HG02610 (cell line): ENCODE data around the gene XRN2.
"Not testable (repeated sequence)": the region's sequence is repeated elsewhere in the genome, so short reads cannot be mapped to it uniquely, and the experiment has no call there.

Experiments
- ATAC-seq: cut with Tn5 transposase; IDR thresholded peaks from one replicate; pipeline ENCODE4 v1.9.1; 2021; ENCODE audit warnings: mild to moderate bottlenecking, moderate library complexity; ENCODE audit not compliant: unreplicated experiment

The XRN2 gene

DNA sequence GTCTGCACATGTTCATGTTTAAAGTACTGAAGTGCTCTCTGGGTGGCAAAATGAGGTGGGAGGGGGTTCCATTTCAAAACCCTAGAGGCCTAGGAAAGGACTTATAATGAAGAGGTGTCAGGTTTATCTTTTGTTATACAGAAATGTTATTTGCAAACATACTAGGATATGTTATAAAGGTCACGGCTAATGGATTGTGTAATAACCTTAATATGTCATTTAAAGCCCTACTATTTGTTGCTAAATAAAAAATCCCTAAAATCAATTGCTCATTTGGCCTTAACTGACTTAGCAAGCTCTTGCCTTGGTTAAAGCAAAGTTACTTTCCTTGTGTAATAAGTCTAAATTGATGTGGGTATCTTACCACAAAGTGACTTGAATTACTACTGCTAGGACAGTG, 85.4 kb downstream of the XRN2 start:
- ATAC-seq: no peak

DNA sequence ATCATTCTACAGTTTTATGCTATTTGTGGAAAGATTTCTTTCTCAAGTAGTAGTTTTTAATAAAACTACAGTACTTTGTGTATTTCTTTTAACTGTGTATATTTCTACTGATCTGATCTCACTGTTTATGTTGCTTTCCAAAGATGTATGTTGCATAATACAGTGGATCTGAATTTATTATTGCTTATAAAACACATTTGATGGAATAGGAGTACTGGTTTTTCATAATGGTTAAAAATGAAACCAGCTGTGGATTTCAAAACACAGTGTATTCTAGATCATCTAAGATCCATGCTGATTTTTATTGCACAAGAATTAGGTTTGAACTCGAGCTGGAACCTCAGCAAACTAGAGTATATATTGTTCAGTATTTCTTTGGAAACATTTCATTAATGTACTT, 86.2 kb downstream of the XRN2 start:
- no peak for ATAC-seq

DNA sequence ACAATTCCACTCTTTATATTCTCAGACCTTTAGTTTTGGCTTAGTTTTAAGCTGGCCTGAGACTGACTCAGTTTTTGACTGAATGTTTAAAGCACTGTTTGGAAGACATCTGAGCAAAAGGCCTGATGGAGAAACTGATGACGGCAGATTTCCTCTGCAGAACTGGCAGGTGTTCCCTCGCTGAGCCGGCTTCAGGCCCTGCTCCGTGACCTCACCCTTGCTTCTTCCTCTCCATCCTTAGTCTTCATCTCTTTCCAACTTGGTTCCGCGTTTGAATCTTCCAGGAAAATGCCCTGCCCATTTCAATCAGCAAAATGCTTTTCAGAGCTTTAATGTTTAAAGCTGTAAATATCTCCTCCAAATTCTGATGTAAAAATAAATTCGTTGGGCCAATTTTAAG, 87.6 kb downstream of the XRN2 start:
- no peak for ATAC-seq

DNA sequence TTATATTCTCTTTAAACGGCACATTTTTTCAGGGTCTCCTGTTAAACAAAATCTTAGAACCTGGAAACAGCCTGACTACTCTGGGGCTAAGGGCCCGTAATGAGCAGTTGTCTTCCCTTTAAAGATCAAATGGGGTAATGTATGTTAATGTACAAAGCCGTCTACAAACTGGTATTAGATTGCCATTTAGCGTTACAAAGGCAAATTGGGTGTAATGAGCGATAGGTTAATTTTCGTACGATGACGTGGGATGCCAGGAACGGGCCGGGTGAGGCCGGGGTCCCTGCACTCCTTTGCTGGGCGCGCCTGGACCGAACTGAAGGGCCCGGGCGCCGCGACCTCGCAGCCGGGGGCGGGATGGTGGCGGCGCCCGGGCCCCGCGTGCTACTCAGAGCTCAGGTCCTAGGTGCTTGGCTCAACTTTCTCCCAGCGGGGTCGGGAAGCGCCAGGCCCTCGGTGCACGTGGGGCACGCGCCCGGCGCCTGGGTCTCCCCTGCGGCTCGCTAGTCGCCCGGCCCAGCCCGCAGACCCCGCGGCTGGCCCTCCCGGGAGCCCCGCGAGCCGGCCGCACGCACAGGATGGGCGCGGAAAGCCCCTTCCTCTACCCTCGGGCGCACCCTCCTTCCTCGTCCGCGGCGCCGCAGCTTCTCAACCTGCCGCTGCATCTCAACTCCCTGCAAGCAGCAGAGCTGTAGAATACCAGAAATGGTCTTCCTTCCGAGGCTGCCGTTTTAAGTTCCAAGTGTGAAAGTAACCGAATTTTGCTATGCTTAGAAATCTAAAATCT, 88.2 kb downstream of the XRN2 start:
- no peak for ATAC-seq

DNA sequence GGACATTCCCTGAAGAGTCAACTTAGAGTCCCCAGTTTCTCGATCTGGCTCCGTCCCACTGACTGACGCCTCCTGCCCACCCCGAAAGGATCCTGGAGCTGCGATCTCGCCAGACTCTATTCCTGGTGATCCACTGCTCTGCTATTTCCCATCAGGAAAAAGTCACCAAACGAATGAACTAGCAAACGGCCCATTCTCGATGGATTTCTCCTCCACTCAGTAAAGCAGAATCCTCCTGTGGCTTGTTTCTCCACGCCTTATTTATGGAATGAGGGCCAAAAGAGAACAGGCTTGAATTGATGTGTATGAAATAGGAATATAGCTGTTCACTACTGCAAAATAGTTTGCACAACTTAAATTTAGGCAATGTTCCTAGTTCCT, 88.8 kb downstream of the XRN2 start:
- no peak for ATAC-seq

DNA sequence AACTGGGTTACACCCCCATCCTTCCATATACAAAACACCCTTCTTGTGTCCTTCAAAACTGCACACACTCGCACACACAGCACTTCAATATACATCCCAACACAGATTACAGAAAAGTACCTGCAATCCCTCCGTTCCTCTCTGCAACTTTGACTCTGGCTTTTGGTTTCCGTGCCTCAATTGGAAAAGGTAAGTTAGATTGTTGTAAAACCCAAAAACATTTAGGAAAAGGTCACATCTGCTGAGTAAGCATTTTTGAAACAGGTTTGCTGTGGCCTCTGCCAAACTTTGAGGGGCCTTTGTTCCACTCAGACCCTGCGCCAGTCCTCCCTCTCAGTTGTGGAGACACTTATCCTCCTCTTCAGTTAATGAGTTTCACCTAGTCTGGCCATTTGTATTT, 90.0 kb downstream of the XRN2 start:
- no peak for ATAC-seq

DNA sequence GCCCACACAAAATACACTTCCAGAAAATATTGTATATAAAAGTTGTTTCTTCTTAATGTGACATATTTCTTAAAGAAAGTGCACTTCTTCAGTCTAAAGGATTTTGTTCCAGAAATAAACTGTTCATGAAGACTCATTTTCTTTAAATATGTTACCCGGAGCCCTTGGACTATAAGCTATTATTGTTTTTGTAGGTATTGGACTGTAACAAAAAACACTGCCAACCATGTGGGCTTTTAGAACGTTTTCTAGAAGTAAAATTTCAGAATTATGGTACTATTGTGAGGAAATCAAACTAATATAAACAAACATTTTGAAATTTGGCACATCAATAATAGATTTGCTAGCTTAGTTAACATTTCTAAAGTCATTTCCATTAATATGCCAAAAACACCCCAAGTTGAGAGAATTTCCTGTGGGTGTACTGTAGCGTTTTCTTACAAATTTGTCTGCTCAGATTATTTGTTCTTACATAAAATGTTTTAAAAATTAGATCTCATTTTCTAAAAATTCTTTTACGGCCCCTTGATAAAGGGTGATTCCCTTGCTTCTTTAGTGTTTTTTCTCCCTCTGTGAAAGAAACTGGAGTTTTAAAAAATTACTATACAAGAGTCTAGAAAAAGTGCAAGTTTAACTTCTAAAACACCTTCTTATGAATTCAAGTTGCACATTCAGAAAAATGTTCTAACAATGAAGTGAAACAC, 90.8 kb downstream of the XRN2 start:
- no peak for ATAC-seq

DNA sequence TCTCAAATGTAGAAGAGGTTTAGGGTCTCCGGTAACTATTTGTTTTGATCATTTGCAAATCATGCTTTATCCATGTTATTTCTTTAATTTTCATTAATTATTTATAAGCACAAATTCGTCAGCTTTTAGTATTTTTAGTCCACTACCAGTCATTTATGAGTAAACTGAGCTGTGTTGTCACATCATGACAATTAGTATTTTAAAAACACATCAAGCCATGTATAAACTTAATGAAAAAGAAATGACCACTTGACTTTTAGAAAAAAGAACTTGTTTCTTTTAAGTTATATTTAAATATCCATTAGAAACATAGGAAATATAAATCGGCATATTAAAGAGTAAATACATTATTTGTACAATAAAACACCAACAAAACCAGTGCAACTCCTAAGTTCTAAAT, 91.4 kb downstream of the XRN2 start:
- no peak for ATAC-seq

DNA sequence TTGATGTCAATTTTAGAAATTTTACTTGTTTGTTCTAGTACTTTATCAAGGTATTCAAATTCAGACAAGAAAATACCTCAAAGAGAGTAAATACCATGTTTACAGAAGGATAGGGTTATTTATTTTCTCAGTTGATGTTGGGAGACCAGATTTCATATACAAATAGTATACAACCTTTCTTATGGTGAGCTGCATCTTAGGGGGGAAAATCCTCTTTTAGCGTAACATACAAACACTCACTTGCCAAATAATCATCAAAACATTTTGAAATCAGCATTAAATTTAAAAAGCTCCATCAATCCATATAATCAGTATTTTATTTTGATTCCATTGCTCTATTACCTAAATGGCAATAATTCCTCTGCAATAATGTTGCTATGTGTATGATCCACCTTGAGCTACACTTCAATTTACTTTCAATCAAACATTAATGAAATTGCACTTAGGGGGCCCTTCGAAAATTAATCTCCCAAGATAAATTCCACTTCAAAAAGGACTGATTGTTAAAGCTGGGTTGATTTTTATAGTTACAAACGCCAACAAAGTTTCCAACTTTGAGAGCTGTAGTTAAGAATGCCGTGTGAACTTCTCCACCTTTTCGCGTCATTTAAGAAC, 92.0 kb downstream of the XRN2 start:
- no peak for ATAC-seq

DNA sequence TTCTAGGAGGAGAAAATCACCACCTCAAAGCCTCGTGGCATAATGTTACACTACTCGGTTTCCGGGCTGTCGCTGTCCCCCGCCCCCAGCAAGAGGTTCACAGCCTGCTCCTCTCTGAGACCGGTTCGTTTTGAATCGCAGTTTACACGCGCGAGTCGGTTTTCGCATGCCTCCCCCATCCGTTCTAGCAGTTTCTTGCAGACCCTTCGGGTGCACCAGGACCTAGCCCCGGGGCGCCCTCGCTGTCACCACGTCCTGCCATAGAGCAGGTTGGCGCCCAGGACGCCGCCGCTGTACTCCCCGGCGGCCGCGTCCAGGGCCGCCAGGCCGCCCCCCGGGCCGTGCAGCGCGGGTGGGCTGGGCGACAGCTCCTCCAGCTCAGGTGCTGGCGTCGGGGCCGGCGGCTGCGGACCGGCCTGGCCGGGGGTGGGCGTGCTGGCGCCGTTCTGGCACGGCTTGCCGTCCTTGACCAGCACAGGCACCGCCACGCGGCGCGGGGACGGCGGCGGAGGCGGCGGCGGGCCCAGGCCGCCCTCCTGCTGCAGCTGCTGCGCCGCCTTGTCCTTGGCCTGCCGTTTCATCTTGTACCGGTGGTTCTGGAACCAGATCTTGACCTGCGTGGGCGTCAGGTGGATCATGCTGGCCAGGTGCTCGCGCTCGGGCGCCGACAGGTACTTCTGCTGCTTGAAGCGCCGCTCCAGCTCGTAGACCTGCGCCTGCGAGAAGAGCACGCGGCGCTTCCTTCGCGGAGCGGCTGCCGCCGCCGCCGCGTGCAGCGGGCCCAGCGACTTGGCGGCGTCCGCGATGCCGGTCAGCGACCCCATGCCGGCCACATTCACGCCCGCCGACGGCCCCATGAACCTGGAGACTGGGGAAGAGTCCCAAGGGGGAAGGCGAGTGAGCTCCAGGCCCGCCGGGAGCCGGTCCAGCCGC, 92.8 kb downstream of the XRN2 start:
- ATAC-seq: no peak

DNA sequence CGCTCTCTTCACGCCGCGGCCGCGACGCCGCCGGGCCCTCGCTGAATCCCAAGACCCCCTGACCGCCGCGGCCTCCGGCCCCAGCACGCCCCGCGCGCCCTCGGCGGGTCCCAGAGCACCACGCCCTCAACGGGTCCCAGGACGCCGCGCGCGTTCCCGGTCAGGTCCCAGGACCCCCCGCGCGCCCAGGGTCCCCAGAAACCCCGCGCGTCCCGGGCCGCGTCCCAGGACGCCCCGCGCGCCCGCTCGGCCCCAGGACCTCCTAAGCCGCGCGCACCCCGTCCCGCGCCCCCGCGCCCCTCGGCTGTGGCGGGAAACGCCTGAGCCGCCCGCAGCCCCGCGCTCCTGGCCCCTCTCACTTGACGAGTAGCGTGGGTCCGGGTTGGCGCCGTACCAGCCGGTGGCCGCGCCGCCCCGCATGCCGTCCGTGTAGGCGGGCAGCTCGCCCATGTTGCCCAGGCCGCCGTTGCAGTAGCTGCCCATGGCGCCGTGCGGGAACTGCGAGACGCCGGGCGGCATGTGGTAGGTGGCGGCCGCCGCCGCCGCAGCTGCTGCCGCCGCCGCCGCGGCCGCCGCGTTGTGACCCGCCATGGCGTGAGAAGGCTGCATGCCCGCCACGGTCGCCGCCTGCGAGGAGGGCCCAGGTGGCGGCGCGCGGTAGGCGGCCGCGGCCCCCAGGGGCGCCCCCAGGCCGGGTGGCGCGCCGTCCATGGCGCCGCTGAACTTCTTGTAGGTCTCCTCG, 93.6 kb downstream of the XRN2 start:
- no peak for ATAC-seq

DNA sequence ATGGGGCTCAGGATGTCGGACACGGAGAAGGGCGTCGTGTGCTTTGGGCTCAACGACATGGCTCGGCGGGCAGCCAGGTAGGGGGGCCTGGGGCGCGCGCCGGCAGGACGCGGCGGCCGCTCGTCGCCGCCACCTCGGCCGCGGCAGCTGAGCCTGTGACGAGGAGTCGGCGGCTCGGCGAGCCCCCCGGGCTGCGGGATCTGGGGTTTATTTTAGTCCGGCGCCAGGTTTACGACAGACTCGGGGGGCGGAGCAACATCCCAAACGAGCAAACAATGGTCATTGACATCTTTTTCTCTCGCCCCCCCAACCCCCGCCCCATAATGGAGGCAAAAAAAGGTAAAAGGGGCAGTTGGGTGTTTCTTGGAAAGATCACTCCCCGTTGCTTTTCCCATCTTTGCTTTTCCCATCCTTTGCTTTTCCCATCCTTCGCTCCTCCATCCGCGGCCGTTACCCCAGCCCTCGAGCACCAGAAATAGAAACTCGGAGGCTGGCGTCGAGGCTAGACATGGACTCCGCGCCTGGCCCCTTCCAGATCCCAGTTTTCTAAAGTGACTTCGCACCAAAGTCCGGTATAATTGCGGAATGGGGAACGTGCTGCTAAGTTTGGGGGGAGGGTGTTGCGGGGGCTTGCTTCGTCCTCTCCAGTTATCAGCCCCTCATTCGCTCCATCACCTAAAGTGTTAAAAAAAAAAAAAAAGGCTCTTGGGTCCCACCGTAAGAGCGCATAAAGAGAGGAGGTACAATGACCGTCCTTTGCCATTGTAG, 94.4 kb downstream of the XRN2 start, which contains the start of gene NKX2-4:
Gene NKX2-4 (minus strand): TSS at position 186 of the 768 bp plus-strand sequence. CDS start 127 bp downstream, at position 59.
- ATAC-seq: no peak

DNA sequence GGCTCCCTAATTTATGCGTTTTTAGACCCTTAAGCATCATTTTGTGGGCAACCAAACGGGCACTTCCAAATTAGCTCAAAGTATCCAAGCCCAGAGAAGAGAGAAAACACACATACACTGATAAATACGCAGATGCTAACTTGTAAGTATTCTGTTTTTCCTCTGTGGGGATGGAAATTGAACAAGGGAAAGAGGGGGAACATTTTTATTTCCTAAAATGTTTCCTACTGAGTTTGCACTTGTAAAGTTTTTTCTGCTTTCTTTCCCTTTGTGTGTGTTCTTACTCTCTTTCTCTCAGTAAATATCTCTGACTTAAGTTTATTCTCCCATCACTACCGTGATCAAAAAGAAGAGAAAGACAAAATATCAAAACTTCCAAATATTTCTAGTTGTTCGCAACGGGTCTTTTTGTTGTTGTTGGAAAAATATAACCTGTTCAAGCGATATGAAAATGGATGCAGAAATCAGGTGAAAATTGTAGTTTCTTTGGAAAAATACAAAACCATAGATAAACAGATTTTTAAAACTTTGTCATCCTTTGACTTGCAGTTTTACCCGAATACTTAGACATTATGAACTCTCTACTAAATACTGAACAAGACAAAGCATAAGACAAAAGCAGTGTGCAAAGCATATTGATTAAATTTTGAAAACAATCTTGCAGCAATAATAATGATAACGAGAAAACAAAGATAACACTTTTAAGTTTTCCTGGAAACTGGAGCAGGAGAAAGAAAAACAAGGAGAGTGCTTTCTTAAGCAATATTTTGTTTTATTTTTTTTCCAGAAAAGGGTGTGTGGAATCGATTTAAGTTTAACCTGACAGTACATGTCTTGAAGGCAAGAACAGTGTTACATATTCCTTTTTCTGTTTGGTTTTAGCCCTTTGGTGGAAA, 95.2 kb downstream of the XRN2 start:
- no peak for ATAC-seq

DNA sequence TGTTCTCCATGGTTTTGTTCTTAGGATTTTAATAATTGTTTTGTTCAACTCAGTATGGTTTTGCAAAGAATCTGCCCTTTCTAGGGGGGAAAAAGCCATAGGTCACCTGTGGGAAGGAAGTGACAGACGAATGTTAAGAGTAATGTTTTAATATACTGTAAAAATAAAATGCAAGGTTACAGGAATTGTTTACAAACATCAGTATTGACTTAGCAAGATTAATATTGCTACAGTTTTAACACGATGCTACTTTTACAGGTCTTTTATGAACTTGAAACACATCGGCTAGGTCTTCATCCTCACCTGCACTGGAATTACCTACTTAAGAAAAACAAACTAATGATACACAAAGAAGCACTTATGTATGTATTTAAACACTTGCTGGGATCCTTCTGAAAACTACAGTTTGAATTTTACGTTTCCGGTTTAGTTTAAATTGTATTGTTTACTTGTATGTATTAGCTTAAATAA, 95.9 kb downstream of the XRN2 start:
- ATAC-seq: no peak

DNA sequence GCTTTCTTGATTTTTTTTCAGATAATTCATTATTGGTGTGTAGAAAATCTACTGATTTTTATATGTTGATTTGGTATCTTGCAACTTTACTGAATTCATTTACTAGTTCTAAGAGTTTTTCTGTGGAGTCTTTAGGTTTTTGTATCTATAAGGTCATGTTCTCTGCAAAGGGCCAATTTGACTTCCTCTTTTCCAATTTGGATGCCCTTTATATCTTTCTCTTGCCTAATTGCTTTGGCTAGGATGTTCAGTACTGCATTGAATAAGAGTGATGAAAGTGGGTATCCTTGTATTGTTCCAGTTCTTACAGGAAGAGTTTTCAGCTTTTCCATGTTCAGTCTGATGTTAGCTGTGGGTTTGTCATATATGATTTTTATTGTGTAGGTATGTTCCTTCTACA, 108.6 kb downstream of the XRN2 start:
- ATAC-seq: no peak

DNA sequence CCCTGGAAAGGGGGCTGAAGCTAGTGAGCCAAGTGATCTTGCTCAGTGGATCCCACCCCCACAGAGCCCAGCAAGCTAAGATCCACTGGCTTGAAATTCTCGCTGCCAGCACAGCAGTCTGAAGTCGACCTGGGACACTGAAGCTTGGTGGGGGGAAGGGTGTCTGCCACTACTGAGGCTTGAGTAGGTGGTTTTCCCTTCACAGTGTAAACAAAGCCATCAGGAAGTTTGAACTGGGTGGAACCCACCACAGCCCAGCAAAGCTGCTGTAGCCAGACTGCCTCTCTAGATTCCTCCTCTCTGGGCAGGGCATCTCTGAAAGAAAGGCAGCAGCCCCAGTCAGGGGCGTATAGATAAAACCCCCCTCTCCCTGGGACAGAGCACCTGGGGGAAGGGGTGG, 110.9 kb downstream of the XRN2 start:
- not testable (repeated sequence) for ATAC-seq

DNA sequence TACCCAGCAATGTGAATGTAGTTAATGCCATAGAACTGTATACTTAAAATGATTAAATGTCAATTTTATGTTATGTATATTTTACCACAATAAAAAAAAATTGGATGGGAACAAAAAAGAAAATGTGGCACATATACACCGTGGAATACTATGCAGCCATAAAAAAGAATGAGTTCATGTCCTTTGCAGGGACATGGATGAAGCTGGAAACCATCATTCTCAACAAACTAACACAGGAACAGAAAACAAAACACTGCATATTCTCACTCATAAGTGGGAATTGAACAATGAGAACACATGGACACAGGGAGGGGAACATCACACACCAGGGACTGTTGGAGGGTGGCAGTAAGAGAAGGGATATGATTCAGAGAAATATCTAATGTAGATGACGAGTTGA, 116.0 kb downstream of the XRN2 start:
- not testable (repeated sequence) for ATAC-seq

DNA sequence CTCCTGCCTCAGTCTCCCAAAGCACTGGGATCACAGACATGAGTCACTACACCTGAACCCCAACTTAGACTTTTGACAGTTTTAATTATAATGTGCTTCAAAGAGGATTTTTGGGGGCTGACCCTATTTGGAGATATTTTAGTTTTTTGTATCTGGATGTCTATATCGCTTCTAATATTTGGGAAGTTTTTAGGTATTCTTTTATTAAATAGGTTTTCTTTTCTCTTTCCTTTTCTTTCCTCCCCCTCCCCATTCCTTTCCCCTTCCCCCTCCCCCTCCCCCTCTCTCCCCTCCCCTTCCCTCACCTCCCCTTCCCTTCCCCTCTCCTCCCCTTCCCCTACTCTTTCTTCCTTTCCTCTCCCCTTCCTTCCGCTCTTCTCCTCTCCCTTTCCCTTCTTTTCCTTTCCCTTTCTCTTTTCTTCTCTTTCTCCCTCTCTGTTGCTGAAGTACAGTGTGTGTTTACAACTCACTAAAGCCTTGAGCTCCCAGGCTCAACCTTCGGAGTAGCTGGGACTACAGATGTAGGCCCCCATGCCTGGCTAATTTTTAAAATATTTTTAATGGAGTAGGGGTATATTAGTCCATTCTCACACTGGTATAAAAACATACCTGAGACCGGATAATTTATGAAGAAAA, 118.6 kb downstream of the XRN2 start:
- no peak for ATAC-seq
